ENCODE measurements around the gene PUM2. TPM values are rescaled to one million over a fixed set of nuclear protein-coding genes. Genes with fewer than 3 reads are reported as not detected.

Gene PUM2
- total RNA-seq, 1 donor from 2014 or later, result 22.4 TPM

DNA sequence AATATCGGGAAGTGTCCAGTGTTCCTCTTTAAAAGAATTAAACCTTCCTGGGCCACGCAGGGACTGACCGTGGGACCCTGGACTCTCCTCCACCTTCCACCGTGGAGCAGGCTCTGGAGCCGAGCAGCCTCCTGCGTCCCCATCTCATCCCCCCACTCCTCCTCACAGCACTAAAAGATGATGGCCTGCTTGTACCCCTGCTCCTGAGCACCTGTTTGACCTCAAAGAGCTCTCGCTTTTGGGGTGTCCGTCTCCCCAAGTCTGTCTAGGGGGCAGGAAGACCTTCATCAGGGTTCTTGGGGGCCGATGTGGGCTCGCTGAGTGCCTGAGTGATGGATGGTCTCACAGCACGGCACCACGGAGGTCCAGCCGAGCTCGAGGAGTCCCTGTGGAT lies 124.5 kb downstream of the PUM2 start:
- peaks cover 8 to 14% of the 10 kb centered on the region in 2 donors for H3K4me1 ChIP-seq
- intact Hi-C loops (cut with DNase I), result no loop called here
- no peak overlapping the region for H3K4me3 ChIP-seq
- H3K27ac ChIP-seq, result no peak overlapping the region
- DNase-seq (ENCODE audit: low spot score in 2 of 2), result peak in 1 of 2 donors; percentile 44
- TF ChIP-seq, protein P1, sequence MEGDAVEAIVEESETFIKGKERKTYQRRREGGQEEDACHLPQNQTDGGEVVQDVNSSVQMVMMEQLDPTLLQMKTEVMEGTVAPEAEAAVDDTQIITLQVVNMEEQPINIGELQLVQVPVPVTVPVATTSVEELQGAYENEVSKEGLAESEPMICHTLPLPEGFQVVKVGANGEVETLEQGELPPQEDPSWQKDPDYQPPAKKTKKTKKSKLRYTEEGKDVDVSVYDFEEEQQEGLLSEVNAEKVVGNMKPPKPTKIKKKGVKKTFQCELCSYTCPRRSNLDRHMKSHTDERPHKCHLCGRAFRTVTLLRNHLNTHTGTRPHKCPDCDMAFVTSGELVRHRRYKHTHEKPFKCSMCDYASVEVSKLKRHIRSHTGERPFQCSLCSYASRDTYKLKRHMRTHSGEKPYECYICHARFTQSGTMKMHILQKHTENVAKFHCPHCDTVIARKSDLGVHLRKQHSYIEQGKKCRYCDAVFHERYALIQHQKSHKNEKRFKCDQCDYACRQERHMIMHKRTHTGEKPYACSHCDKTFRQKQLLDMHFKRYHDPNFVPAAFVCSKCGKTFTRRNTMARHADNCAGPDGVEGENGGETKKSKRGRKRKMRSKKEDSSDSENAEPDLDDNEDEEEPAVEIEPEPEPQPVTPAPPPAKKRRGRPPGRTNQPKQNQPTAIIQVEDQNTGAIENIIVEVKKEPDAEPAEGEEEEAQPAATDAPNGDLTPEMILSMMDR (IDR thresholded peaks at IDR 0.05), result no peak
- no peaks in the 10 kb centered on the region for H3K36me3 ChIP-seq
- no peaks in the 10 kb centered on the region for H3K9me3 ChIP-seq
- no peaks in the 10 kb centered on the region for H3K27me3 ChIP-seq

DNA sequence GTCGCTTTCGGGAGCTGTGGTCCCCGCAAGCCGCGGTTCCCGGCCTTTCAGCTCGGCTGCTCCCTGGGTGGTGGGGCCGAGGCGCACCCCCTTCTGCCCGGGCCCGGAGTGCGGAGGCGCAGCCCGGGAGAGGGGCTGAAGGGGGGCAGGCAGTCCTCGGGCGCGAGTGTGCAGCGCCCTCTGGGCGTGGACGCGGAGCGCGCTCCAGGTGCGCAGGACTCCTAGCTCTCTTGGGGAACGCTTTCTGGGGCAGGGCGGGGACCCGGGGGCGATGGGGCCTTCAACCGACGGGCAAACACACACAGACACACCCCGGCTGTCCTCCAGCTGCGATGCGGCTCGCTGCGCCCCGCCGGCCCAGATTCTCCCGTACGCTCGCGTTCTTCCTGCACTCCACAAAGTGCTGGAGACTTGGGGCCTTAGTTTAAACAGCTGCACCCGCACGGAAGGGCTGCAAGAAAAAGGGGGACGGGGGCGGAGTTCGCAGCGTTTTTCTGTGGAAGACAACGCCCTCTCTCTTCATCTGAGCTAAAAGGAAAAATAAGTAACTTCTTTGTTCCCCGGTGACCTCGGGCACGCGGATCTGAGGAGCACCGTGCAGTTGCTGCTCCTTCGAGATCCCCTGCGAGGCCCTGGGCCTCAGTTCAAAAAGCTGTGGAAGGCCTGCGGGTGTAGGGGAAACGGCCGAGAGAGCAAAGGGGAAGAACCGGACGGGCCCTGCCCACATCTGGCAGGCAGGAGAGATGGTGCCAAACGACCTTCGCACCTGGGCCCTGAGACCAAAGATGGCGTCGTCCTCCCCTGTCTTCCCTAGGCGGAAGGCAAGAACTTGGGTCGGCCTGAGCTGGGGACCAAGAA lies 125.1 kb downstream of the PUM2 start:
- no peak overlapping the region for H3K27ac ChIP-seq
- H3K36me3 ChIP-seq, result no peaks in the 10 kb centered on the region
- peaks cover 8 to 14% of the 10 kb centered on the region in 2 donors for H3K4me1 ChIP-seq
- TF ChIP-seq, protein P1 (IDR thresholded peaks at IDR 0.05), result peak; percentile 17 to 68 (median 27)
- peak in 1 of 2 donors; percentile 55 for DNase-seq (ENCODE audit: low spot score in 2 of 2)
- H3K9me3 ChIP-seq, result no peaks in the 10 kb centered on the region
- intact Hi-C loops (cut with DNase I), result loop anchor here (2.0 kb wide), 1 partner anchor 91 kb away; no protein-coding TSS in a partner anchor
- peak overlapping the region; percentile 78 to 94 for H3K4me3 ChIP-seq
- no peaks in the 10 kb centered on the region for H3K27me3 ChIP-seq

DNA sequence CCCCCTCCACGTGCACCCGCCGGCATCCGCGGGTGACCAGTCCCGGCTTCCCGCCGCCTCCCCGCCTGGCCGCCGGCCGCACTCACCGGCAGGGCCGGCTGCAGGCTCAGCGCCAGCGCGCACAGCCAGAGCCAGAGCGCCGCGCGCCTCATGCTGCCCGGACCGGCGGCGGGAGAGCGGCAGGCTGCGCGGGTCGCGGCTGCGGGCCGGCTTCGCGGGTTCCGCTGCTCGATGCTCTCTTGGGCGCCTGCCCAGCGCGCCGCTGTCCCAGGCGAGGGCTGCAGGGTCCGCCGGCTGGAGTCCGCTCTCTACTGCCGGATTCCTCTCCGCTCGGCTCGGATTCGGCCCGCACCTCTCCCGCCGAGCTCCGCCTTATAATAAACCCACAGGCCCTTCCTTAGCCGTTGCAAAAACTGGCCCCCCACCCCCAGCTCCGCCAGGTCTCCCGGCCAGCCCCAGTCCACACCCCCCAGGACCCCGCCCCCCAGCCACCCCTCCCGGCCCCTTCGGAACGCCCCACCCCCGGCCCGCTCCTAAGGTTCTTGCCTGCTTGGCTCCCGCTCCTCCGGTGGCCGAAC lies 125.8 kb downstream of the PUM2 start, which contains the start of gene SDC1:
TSS of gene SDC1 (minus strand) at position 415 of the 578 bp plus-strand sequence. CDS start at position 152, 263 bp downstream.
- TF ChIP-seq, protein P1 (IDR thresholded peaks at IDR 0.05), result no peak
- peak within 1 kb of the TSS in 1 of 2 donors; percentile 69 for H3K27ac ChIP-seq
- no peaks in the 10 kb centered on the region for H3K27me3 ChIP-seq
- no peaks in the 10 kb centered on the region for H3K36me3 ChIP-seq
- intact Hi-C loops (cut with DNase I), result loop anchor here (2.0 kb wide), 1 partner anchor 90 kb away; no protein-coding TSS in a partner anchor
- H3K4me3 ChIP-seq, result peak within 1 kb of the TSS; percentile 78 to 94
- DNase-seq (ENCODE audit: low spot score in 2 of 2), result no peak
- peaks cover 8 to 14% of the 10 kb centered on the region in 2 donors for H3K4me1 ChIP-seq
- no peaks in the 10 kb centered on the region for H3K9me3 ChIP-seq

DNA sequence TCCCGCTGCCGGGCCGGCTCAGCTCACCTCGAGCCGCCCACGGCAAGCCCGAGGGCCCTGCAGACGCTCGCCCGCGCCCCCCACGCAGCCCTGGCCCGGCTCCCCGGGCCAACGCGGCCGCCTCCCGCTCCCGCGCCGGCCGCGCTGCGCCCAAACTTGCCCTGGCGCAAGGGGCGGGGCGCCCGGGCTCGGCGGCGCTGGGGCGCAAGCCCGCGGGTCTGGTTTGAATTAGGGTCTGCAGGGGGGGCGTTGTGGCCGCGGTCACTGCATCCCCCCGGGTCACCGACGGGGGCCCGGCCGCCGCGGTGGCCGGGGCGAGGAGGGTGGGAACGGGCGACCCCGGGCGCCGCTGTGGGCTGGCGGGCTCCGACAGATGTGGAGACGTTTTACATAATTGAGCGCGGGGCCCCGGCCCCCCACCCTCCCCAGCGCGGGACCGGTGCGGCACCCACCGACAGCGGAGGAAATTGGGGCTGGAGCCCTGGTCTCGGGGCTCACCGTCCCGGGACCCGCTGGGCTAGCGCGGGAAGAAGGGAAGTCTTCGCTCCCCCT lies 126.4 kb downstream of the PUM2 start:
- Histone ChIP-seq H3K36me3 (no peaks in the 10 kb centered on the region), H3K9me3 (no peaks in the 10 kb centered on the region), H3K4me1 (peaks cover 8 to 14% of the 10 kb centered on the region in 2 donors), H3K27me3 (no peaks in the 10 kb centered on the region), H3K4me3 (peak overlapping the region; percentile 78 to 94), H3K27ac (peak overlapping the region in 1 of 2 donors; percentile 69)
- TF ChIP-seq, protein P1 (IDR thresholded peaks at IDR 0.05), result no peak
- no peak for DNase-seq (ENCODE audit: low spot score in 2 of 2)
- intact Hi-C loops (cut with DNase I), result loop anchor here (2.0 kb wide), 1 partner anchor 89 kb away; no protein-coding TSS in a partner anchor

DNA sequence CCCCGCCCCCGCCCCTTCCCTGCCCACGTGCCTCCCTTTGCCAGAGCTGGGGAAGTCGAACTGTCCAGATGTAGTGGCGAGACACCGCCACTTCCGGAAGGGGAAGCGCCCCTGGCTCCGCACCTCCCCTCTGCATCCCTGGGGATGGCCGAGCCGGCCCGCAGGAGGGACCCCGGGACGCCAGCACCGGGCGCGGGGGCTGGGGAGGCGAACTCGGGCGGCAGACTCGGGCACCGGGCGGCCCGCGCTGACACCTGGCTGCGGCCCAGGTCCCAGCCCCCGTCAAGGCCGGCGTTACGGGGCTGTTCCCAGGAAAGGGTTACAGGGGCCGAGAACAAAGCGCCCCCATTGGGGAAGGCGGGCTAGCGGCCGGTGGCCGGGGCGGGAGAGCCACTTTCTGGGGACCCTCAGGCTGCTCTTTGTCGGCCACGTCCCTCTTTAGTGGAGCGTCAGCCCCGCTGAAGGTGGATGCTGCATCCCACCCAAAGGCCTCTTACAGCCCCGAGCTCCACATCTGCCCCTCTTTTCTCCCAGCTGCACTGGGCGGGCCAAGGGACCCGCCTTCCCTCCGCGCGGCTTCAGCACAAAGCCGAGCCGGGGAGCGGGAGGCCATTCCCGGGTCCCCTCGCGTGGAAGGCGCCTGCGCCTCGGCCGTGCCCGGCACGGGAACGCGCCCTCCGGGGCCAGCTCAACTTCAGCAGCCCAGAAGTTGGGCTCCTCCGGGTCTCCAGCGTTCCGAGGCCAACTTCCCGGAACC lies 127.1 kb downstream of the PUM2 start:
- H3K27me3 ChIP-seq, result no peaks in the 10 kb centered on the region
- H3K27ac ChIP-seq, result peak overlapping the region in 1 of 2 donors; percentile 69
- DNase-seq (ENCODE audit: low spot score in 2 of 2), result no peak
- H3K4me1 ChIP-seq, result peaks cover 8 to 14% of the 10 kb centered on the region in 2 donors
- intact Hi-C loops (cut with DNase I), result loop anchor here (2.0 kb wide), 1 partner anchor 89 kb away; no protein-coding TSS in a partner anchor
- peak overlapping the region; percentile 78 to 94 for H3K4me3 ChIP-seq
- no peaks in the 10 kb centered on the region for H3K9me3 ChIP-seq
- no peaks in the 10 kb centered on the region for H3K36me3 ChIP-seq
- TF ChIP-seq, protein P1 (IDR thresholded peaks at IDR 0.05), result peak in 1 of 3 experiments; percentile 10
